MM.1S (cell line): Measurements from ENCODE around the gene NTS.

Experiments
- DNase-seq: peaks from one replicate; pipeline ENCODE4 v3.0.0-alpha.2; 2015
- H2AFZ ChIP-seq: fragments of 300-600 bp; sonication (generic); 2 replicates; pipeline ENCODE4 v1.6.0; 2016; ENCODE audit warnings: antibody characterized with exemption, low read length
- H3F3A ChIP-seq: fragments of 300-600 bp; sonication (generic); 2 replicates; pipeline ENCODE4 v1.6.1; 2016; ENCODE audit warnings: mild to moderate bottlenecking, antibody characterized with exemption, low read length, moderate library complexity, mixed read lengths; ENCODE audit not compliant: insufficient read depth
- H3K27ac ChIP-seq: fragments of 300-600 bp; sonication (generic); 2 replicates; pipeline ENCODE4 v1.5.1; 2016; ENCODE audit warnings: mild to moderate bottlenecking, low read length
- H3K27me3 ChIP-seq: fragments of 300-600 bp; sonication (generic); replicated peaks from 2 replicates; pipeline ENCODE4 v1.6.0; 2016; ENCODE audit warnings: low read length; ENCODE audit not compliant: insufficient read depth
- H3K36me3 ChIP-seq: fragments of 300-600 bp; sonication (generic); replicated peaks from 2 replicates; pipeline ENCODE4 v1.6.1; 2016; ENCODE audit warnings: mild to moderate bottlenecking, low read length, mixed read lengths; ENCODE audit not compliant: insufficient read depth
- H3K4me1 ChIP-seq: fragments of 300-600 bp; sonication (generic); 2 replicates; pipeline ENCODE4 v1.6.1; 2016; ENCODE audit warnings: low read length, mixed read lengths
- H3K4me2 ChIP-seq: fragments of 300-600 bp; sonication (generic); 2 replicates; pipeline ENCODE4 v1.6.0; 2016; ENCODE audit warnings: low read depth, low read length
- H3K4me3 ChIP-seq: fragments of 300-600 bp; sonication (generic); 2 replicates; pipeline ENCODE4 v1.5.1; 2016; ENCODE audit warnings: low read length, mixed read lengths
- H3K79me2 ChIP-seq: fragments of 300-600 bp; sonication (generic); 2 replicates; pipeline ENCODE4 v1.6.1; 2016; ENCODE audit warnings: mixed run types, low read length, mixed read lengths
- H3K9ac ChIP-seq: fragments of 300-600 bp; sonication (generic); 2 replicates; pipeline ENCODE4 v1.6.1; 2016; ENCODE audit warnings: low read length, mixed read lengths
- H3K9me2 ChIP-seq: fragments of 300-600 bp; sonication (generic); replicated peaks from 2 replicates; pipeline ENCODE4 v1.6.1; 2016; ENCODE audit warnings: mild to moderate bottlenecking, low read length, mixed read lengths; ENCODE audit not compliant: insufficient read depth
- H3K9me3 ChIP-seq: fragments of 300-600 bp; sonication (generic); replicated peaks from 2 replicates; pipeline ENCODE4 v1.6.1; 2016; ENCODE audit warnings: mild to moderate bottlenecking, low read length, mixed read lengths; ENCODE audit not compliant: insufficient read depth
- H4K20me1 ChIP-seq: fragments of 300-600 bp; sonication (generic); 2 replicates; pipeline ENCODE4 v1.6.1; 2016; ENCODE audit warnings: mild to moderate bottlenecking, low read length, moderate library complexity, mixed read lengths; ENCODE audit not compliant: insufficient read depth
- EZH2 ChIP-seq: fragments of 300-600 bp; sonication (generic); optimal IDR thresholded peaks from 2 replicates; pipeline ENCODE3; 2017; ENCODE audit warnings: low read depth, mild to moderate bottlenecking, antibody characterized with exemption, low read length, mixed read lengths
- EZH2phosphoT487 ChIP-seq: fragments of 300-600 bp; sonication (generic); IDR thresholded peaks from 2 replicates; pipeline ENCODE4 v1.6.1; 2018; ENCODE audit warnings: antibody characterized with exemption, low read length
- TF ChIP-seq, protein P1 (sequence below): fragments of 300-600 bp; sonication (generic); IDR thresholded peaks from 2 replicates; pipeline ENCODE4 v1.5.1; 2016; ENCODE audit warnings: antibody characterized with exemption, low read length, mixed read lengths

Gene NTS

DNA sequence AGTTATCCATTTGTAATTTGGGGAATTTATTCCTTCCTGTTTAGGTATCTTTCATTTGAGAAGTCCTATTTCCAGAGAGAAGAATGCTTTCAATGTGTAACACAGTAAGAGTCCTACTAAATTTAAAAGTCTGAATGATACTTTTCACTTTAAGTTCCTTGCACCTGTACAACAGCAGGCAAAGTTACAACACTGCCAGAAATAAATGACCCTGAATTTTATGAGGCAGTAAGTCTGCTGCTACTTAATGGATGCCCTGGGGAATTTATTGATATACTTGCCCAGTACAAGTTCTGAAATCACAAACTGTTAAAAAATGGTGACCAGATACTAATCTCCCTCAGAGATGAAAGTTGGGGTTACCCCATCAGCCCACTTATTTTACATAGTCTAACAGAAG is 53.1 kb downstream of the NTS start:
- no peaks in the 10 kb centered on the region for H3K36me3 ChIP-seq
- no peak overlapping the region for H2AFZ ChIP-seq
- no peaks in the 10 kb centered on the region for H3K27me3 ChIP-seq
- no peak overlapping the region for H3K9ac ChIP-seq
- DNase-seq = no peak
- H3K9me3 ChIP-seq = no peaks in the 10 kb centered on the region
- no peaks in the 10 kb centered on the region for H3F3A ChIP-seq
- H3K4me1 ChIP-seq = no peaks in the 10 kb centered on the region
- H4K20me1 ChIP-seq = no peaks in the 10 kb centered on the region
- no peak overlapping the region for H3K4me2 ChIP-seq
- H3K4me3 ChIP-seq = no peak overlapping the region
- H3K9me2 ChIP-seq = no peaks in the 10 kb centered on the region
- TF ChIP-seq EZH2phosphoT487 (no peak), EZH2 (no peak)
- TF ChIP-seq, protein P1, sequence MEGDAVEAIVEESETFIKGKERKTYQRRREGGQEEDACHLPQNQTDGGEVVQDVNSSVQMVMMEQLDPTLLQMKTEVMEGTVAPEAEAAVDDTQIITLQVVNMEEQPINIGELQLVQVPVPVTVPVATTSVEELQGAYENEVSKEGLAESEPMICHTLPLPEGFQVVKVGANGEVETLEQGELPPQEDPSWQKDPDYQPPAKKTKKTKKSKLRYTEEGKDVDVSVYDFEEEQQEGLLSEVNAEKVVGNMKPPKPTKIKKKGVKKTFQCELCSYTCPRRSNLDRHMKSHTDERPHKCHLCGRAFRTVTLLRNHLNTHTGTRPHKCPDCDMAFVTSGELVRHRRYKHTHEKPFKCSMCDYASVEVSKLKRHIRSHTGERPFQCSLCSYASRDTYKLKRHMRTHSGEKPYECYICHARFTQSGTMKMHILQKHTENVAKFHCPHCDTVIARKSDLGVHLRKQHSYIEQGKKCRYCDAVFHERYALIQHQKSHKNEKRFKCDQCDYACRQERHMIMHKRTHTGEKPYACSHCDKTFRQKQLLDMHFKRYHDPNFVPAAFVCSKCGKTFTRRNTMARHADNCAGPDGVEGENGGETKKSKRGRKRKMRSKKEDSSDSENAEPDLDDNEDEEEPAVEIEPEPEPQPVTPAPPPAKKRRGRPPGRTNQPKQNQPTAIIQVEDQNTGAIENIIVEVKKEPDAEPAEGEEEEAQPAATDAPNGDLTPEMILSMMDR = no peak
- no peak overlapping the region for H3K27ac ChIP-seq
- H3K79me2 ChIP-seq = no peaks in the 10 kb centered on the region
